ENCODE results near the gene KIF5C. TPM values are rescaled to one million over a fixed set of nuclear protein-coding genes. Genes with fewer than 3 reads are reported as not detected.

KIF5C gene
- total and polyA plus RNA-seq, 4 experiments from 2014 or later, result 3.0 to 21.3 (median 13.2) TPM

DNA sequence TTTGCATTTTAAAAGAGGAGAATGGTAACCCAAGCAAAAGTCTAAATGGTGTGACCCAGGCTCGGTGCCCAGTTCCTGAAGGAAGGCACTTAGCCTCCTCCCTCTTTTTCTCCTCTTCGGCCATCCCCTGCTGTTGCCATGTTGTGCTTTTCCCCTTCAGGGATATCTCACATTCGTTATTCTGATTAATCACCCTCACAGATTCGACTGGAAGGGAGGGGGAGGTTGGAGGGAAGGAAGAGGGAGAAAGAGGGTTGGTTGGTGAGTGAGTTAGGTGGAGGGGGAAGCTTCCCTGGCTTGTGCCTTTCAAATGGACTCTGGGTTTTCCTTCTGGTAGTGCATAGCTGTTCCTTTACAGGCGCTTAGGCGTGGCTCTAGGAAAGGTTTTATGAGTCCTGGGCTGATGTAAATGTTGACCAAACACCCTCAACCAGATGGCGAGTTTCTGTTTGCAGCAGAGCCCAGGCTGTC is 124.5 kb downstream of the KIF5C start:
- Histone ChIP-seq H3K9me3 (ENCODE audit: control insufficient read depth in 1 of 2, low read length in 2 of 2) (no peaks in the 10 kb centered on the region), H3K27ac (ENCODE audit: low read depth, low read length) (no peak overlapping the region), H3K4me3 (ENCODE audit: low read length in 2 of 2) (no peak overlapping the region), H3K4me1 (ENCODE audit: insufficient read depth, low read length) (no peaks in the 10 kb centered on the region), H3K27me3 (ENCODE audit: insufficient read depth, low read length) (no peaks in the 10 kb centered on the region), H3K36me3 (ENCODE audit: insufficient read depth, low read length) (peaks cover 4% of the 10 kb centered on the region)
- Mint-ChIP-seq H3K4me3 (no peak overlapping the region), H3K27me3 (no peaks in the 10 kb centered on the region), H3K27ac (peak overlapping the region in 2 of 7 donors; percentile 11 to 79), H3K4me1 (no peaks in the 10 kb centered on the region), H3K9me3 (no peaks in the 10 kb centered on the region), H3K36me3 (peaks cover 41 to 48% of the 10 kb centered on the region in 2 donors)
- no peak for DNase-seq
- CTCF ChIA-PET (ENCODE audit: partially characterized antibody), result interaction anchor here (2.9 kb wide), 1 partner anchor 18 kb away, joined by 12 read pairs; no protein-coding TSS in a partner anchor
- intact Hi-C loops (cut with micrococcal nuclease), result no loop called here
- POLR2A ChIA-PET (ENCODE audit: partially characterized antibody), result no interaction called here

- H3K27me3 ChIP-seq (ENCODE audit: insufficient read depth, low read length), result no peaks in the 10 kb centered on the region
- H3K36me3 Mint-ChIP-seq, result peaks cover 35 to 47% of the 10 kb centered on the region in 2 donors
- no peaks in the 10 kb centered on the region for H3K4me1 Mint-ChIP-seq
- H3K27me3 Mint-ChIP-seq, result no peaks in the 10 kb centered on the region
- intact Hi-C loops (cut with micrococcal nuclease), result no loop called here
- ChIA-PET POLR2A (ENCODE audit: partially characterized antibody) (no interaction called here), CTCF (ENCODE audit: partially characterized antibody) (interaction anchor here (2.9 kb wide), 1 partner anchor 17 kb away, joined by 12 read pairs; no protein-coding TSS in a partner anchor)
- H3K27ac ChIP-seq (ENCODE audit: low read depth, low read length), result no peak overlapping the region
- H3K4me3 ChIP-seq (ENCODE audit: low read length in 2 of 2), result no peak overlapping the region
- no peak for DNase-seq
- H3K9me3 ChIP-seq (ENCODE audit: control insufficient read depth in 1 of 2, low read length in 2 of 2), result no peaks in the 10 kb centered on the region
- no peaks in the 10 kb centered on the region for H3K4me1 ChIP-seq (ENCODE audit: insufficient read depth, low read length)
- peak overlapping the region in 1 of 7 donors; percentile 4 for H3K27ac Mint-ChIP-seq
- H3K9me3 Mint-ChIP-seq, result no peaks in the 10 kb centered on the region
- H3K36me3 ChIP-seq (ENCODE audit: insufficient read depth, low read length), result peaks cover 4% of the 10 kb centered on the region
- H3K4me3 Mint-ChIP-seq, result no peak overlapping the region
Observed at GRCh38 chr2:149000158-149000938, 125.3 kb downstream of the KIF5C start.

DNA sequence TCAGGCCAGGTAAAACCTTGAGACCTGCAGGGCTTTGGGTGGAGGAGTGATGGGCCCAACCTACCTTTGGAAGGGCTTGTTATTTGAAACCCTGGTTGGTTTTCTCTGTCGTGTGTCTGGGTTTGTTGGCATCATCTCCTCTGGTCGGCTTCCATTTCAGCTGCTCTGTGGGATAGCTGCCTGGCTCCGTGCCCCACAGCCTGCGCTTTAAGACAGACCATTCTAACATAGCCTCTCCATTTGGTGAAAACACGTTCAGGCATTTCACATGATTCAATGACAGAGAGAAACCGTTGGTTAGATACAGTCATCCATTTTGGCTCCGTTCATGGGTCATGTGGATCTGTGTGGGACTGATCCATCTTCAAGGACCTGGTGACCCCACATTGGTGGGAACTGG is 126.5 kb downstream of the KIF5C start:
- DNase-seq, result no peak
- H3K9me3 ChIP-seq (ENCODE audit: control insufficient read depth in 1 of 2, low read length in 2 of 2), result no peaks in the 10 kb centered on the region
- H3K36me3 ChIP-seq (ENCODE audit: insufficient read depth, low read length), result no peaks in the 10 kb centered on the region
- Mint-ChIP-seq H3K36me3 (peaks cover 31 to 49% of the 10 kb centered on the region in 2 donors), H3K27me3 (no peaks in the 10 kb centered on the region), H3K9me3 (no peaks in the 10 kb centered on the region), H3K4me1 (no peaks in the 10 kb centered on the region), H3K27ac (no peak overlapping the region), H3K4me3 (no peak overlapping the region)
- no peaks in the 10 kb centered on the region for H3K27me3 ChIP-seq (ENCODE audit: insufficient read depth, low read length)
- ChIA-PET CTCF (ENCODE audit: partially characterized antibody) (interaction anchor here (2.9 kb wide), 1 partner anchor 16 kb away, joined by 12 read pairs; no protein-coding TSS in a partner anchor), POLR2A (ENCODE audit: partially characterized antibody) (no interaction called here)
- H3K27ac ChIP-seq (ENCODE audit: low read depth, low read length), result no peak overlapping the region
- H3K4me1 ChIP-seq (ENCODE audit: insufficient read depth, low read length), result no peaks in the 10 kb centered on the region
- H3K4me3 ChIP-seq (ENCODE audit: low read length in 2 of 2), result no peak overlapping the region
- intact Hi-C loops (cut with micrococcal nuclease), result no loop called here

DNA sequence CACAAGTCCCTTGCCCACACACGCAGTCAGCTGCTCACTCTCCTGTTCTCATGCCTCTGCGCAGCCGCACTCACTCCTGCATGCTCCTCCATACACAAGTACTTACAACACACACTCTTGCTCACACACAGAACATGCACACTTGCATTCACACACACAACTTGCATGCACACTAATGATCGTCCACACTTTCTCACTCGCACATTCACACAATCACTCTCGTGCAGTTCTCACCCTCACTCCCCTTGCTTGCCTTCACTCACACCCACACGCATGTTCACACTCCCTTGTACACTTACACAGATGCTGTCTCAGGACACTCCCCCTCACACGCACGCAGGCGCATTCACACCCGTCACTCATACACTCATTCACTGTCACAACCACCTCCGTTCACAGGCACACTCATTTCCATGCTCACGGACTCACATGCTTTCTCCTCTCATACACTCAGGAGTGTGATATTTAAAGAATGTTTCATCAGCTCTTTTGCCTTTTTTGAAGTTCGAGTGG is 127.4 kb downstream of the KIF5C start:
- ChIA-PET POLR2A (ENCODE audit: partially characterized antibody) (no interaction called here), CTCF (ENCODE audit: partially characterized antibody) (no interaction called here)
- Histone ChIP-seq H3K9me3 (ENCODE audit: control insufficient read depth in 1 of 2, low read length in 2 of 2) (no peaks in the 10 kb centered on the region), H3K27ac (ENCODE audit: low read depth, low read length) (no peak overlapping the region), H3K27me3 (ENCODE audit: insufficient read depth, low read length) (no peaks in the 10 kb centered on the region), H3K4me3 (ENCODE audit: low read length in 2 of 2) (no peak overlapping the region), H3K36me3 (ENCODE audit: insufficient read depth, low read length) (no peaks in the 10 kb centered on the region), H3K4me1 (ENCODE audit: insufficient read depth, low read length) (no peaks in the 10 kb centered on the region)
- peak overlapping the region in 2 of 7 donors; percentile 7 for H3K27ac Mint-ChIP-seq
- H3K36me3 Mint-ChIP-seq, result peaks cover 30 to 49% of the 10 kb centered on the region in 2 donors
- no peaks in the 10 kb centered on the region for H3K9me3 Mint-ChIP-seq
- H3K27me3 Mint-ChIP-seq, result no peaks in the 10 kb centered on the region
- H3K4me1 Mint-ChIP-seq, result no peaks in the 10 kb centered on the region
- no peak for DNase-seq
- no peak overlapping the region for H3K4me3 Mint-ChIP-seq
- intact Hi-C loops (cut with micrococcal nuclease), result no loop called here

GRCh38 chr2:149002891-149003740 is 128.1 kb downstream of the KIF5C start:
- ChIA-PET POLR2A (ENCODE audit: partially characterized antibody) (no interaction called here), CTCF (ENCODE audit: partially characterized antibody) (interaction anchor here (1.0 kb wide), 1 partner anchor 15 kb away, joined by 3 read pairs; no protein-coding TSS in a partner anchor)
- no peak for DNase-seq
- Mint-ChIP-seq H3K36me3 (peaks cover 23 to 49% of the 10 kb centered on the region in 2 donors), H3K4me3 (no peak overlapping the region), H3K9me3 (no peaks in the 10 kb centered on the region), H3K4me1 (no peaks in the 10 kb centered on the region), H3K27me3 (no peaks in the 10 kb centered on the region), H3K27ac (peak overlapping the region in 1 of 7 donors; percentile 3)
- H3K4me1 ChIP-seq (ENCODE audit: insufficient read depth, low read length), result no peaks in the 10 kb centered on the region
- H3K27me3 ChIP-seq (ENCODE audit: insufficient read depth, low read length), result no peaks in the 10 kb centered on the region
- no peaks in the 10 kb centered on the region for H3K36me3 ChIP-seq (ENCODE audit: insufficient read depth, low read length)
- H3K27ac ChIP-seq (ENCODE audit: low read depth, low read length), result no peak overlapping the region
- intact Hi-C loops (cut with micrococcal nuclease), result no loop called here
- no peaks in the 10 kb centered on the region for H3K9me3 ChIP-seq (ENCODE audit: control insufficient read depth in 1 of 2, low read length in 2 of 2)
- no peak overlapping the region for H3K4me3 ChIP-seq (ENCODE audit: low read length in 2 of 2)

DNA sequence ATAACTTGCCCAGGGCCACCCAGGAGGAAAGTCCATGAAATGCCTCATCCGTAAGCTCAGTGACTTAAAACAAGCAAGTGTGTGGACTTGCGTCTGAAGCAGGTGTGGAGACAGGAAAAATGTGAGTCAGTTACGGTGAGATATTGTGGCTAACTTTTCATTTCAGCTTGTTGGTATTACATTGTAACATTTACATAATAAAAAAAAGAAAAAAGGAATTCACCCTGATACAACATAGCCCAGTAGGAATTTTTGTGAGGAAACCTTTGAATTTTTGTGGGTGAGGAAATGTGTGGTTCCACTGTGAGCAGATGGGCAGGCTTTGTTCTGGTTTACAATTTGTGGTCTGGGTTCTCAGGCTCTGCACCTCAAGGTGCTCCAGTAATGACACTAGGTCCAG is 129.8 kb downstream of the KIF5C start:
- Histone ChIP-seq H3K9me3 (ENCODE audit: control insufficient read depth in 1 of 2, low read length in 2 of 2) (no peaks in the 10 kb centered on the region), H3K4me1 (ENCODE audit: insufficient read depth, low read length) (no peaks in the 10 kb centered on the region), H3K27ac (ENCODE audit: low read depth, low read length) (no peak overlapping the region), H3K36me3 (ENCODE audit: insufficient read depth, low read length) (no peaks in the 10 kb centered on the region), H3K27me3 (ENCODE audit: insufficient read depth, low read length) (no peaks in the 10 kb centered on the region), H3K4me3 (ENCODE audit: low read length in 2 of 2) (no peak overlapping the region)
- Mint-ChIP-seq H3K4me1 (no peaks in the 10 kb centered on the region), H3K27me3 (no peaks in the 10 kb centered on the region), H3K9me3 (no peaks in the 10 kb centered on the region), H3K4me3 (no peak overlapping the region), H3K27ac (no peak overlapping the region), H3K36me3 (peaks cover 24 to 49% of the 10 kb centered on the region in 2 donors)
- intact Hi-C loops (cut with micrococcal nuclease), result no loop called here
- POLR2A ChIA-PET (ENCODE audit: partially characterized antibody), result no interaction called here
- no peak for DNase-seq
- CTCF ChIA-PET (ENCODE audit: partially characterized antibody), result no interaction called here

DNA sequence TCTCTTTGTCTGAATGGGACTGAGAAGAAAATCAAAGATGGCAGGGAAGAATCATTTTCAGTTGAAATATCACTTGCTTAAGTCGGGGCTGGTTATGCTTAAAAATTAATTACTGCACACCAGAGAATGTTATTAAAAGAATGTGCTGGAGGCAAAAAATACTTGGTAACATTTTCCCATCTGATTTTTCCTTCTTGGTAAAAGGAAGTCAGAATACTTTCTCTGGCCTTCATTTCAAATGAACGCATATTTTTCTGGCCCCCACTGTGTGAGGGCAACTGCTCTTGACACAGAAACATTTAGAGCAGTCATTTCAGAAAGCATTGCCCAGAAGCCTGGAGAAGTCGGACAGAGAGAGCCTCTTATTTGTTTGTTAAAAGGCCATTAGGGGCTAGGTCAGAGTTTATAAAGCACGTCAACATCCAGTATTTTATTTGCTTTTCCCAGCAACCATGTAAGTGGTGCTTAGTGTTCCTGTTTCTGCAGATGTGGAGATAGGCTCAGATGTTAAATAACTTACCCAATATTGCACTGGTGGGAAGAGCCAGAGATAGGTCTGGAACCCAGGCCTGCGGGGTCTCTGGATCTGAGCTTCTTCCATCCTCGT is 130.5 kb downstream of the KIF5C start:
- H3K27me3 Mint-ChIP-seq, result no peaks in the 10 kb centered on the region

More for the DNA sequence above, 130.5 kb downstream of the KIF5C start:
- Histone ChIP-seq H3K27me3 (ENCODE audit: insufficient read depth, low read length) (no peaks in the 10 kb centered on the region), H3K9me3 (ENCODE audit: control insufficient read depth in 1 of 2, low read length in 2 of 2) (no peaks in the 10 kb centered on the region), H3K27ac (ENCODE audit: low read depth, low read length) (no peak overlapping the region), H3K4me1 (ENCODE audit: insufficient read depth, low read length) (no peaks in the 10 kb centered on the region), H3K4me3 (ENCODE audit: low read length in 2 of 2) (no peak overlapping the region), H3K36me3 (ENCODE audit: insufficient read depth, low read length) (no peaks in the 10 kb centered on the region)
- Mint-ChIP-seq H3K4me3 (no peak overlapping the region), H3K4me1 (no peaks in the 10 kb centered on the region), H3K36me3 (peaks cover 26 to 50% of the 10 kb centered on the region in 2 donors), H3K9me3 (no peaks in the 10 kb centered on the region), H3K27ac (no peak overlapping the region)
- intact Hi-C loops (cut with micrococcal nuclease), result no loop called here
- CTCF ChIA-PET (ENCODE audit: partially characterized antibody), result no interaction called here
- no peak for DNase-seq
- POLR2A ChIA-PET (ENCODE audit: partially characterized antibody), result no interaction called here
